ENCODE results near the gene TK2.
A peak's percentile ranks its signal among the peaks of the same experiment; 100 is the strongest.

Gene TK2

GRCh38 chr16:66536525-66536924 lies 13.4 kb downstream of the TK2 start:
- H3K27ac ChIP-seq: no peak overlapping the region
- peaks cover 40 to 91% (median 44%) of the 10 kb centered on the region in 3 donors for H3K36me3 ChIP-seq
- DNase-seq: no peak
- no peaks in the 10 kb centered on the region for H3K9me3 ChIP-seq
- peaks cover 0 to 3% (median 0%) of the 10 kb centered on the region in 4 donors for H3K4me1 ChIP-seq
- H3K27me3 ChIP-seq: no peaks in the 10 kb centered on the region
- TF ChIP-seq CTCF (IDR thresholded peaks at IDR 0.05): no peak
- no peak overlapping the region for H3K4me3 ChIP-seq
- intact Hi-C loops (cut with DNase I; ENCODE audit: low total_unique reads): no loop called here

- no peak overlapping the region for H3K4me3 ChIP-seq
- no peaks in the 10 kb centered on the region for H3K9me3 ChIP-seq
- H3K27me3 ChIP-seq: no peaks in the 10 kb centered on the region
- H3K27ac ChIP-seq: no peak overlapping the region
- DNase-seq: no peak
- peaks cover 52 to 94% (median 61%) of the 10 kb centered on the region in 3 donors for H3K36me3 ChIP-seq
- TF ChIP-seq CTCF (IDR thresholded peaks at IDR 0.05): no peak
- intact Hi-C loops (cut with DNase I; ENCODE audit: low total_unique reads): no loop called here
- peaks cover 0 to 3% (median 0%) of the 10 kb centered on the region in 4 donors for H3K4me1 ChIP-seq
Observed at GRCh38 chr16:66534376-66534799, 15.5 kb downstream of the TK2 start.

GRCh38 chr16:66529475-66529874 lies 20.4 kb downstream of the TK2 start:
- no peak overlapping the region for H3K4me3 ChIP-seq
- no peaks in the 10 kb centered on the region for H3K9me3 ChIP-seq
- peaks cover 66 to 95% (median 72%) of the 10 kb centered on the region in 3 donors for H3K36me3 ChIP-seq
- H3K4me1 ChIP-seq: peaks cover 0 to 2% (median 0%) of the 10 kb centered on the region in 4 donors
- no peak for TF ChIP-seq CTCF (IDR thresholded peaks at IDR 0.05)
- DNase-seq: no peak
- intact Hi-C loops (cut with DNase I; ENCODE audit: low total_unique reads): no loop called here
- H3K27me3 ChIP-seq: no peaks in the 10 kb centered on the region
- H3K27ac ChIP-seq: no peak overlapping the region

GRCh38 chr16:66528294-66528693 lies 21.6 kb downstream of the TK2 start:
- TF ChIP-seq CTCF (IDR thresholded peaks at IDR 0.05): no peak
- Histone ChIP-seq H3K4me3 (no peak overlapping the region), H3K9me3 (no peaks in the 10 kb centered on the region), H3K27me3 (no peaks in the 10 kb centered on the region), H3K36me3 (peaks cover 69 to 90% (median 69%) of the 10 kb centered on the region in 3 donors), H3K27ac (no peak overlapping the region), H3K4me1 (peaks cover 0 to 12% (median 0%) of the 10 kb centered on the region in 4 donors)
- DNase-seq: no peak
- intact Hi-C loops (cut with DNase I; ENCODE audit: low total_unique reads): no loop called here

GRCh38 chr16:66525396-66526180 lies 24.3 kb downstream of the TK2 start:
- Histone ChIP-seq H3K4me3 (no peak overlapping the region), H3K27ac (peak overlapping the region; percentile 19 to 28), H3K4me1 (peaks cover 0 to 33% (median 15%) of the 10 kb centered on the region in 4 donors), H3K9me3 (no peaks in the 10 kb centered on the region), H3K27me3 (no peaks in the 10 kb centered on the region), H3K36me3 (peaks cover 55 to 85% (median 60%) of the 10 kb centered on the region in 3 donors)
- TF ChIP-seq CTCF (IDR thresholded peaks at IDR 0.05): no peak
- no peak for DNase-seq
- intact Hi-C loops (cut with DNase I; ENCODE audit: low total_unique reads): no loop called here
